ENCODE measurements around the gene RAB6B.

Gene RAB6B

GRCh38 chr3:133855772-133856171, 39.9 kb downstream of the RAB6B start:
- ATAC-seq, result no peak
- no peak for TF ChIP-seq OSR1 (CRISPR knock-in tag; IDR thresholded peaks at IDR 0.05)
- no peak for TF ChIP-seq ZNF70 (CRISPR knock-in tag; IDR thresholded peaks at IDR 0.05)
- TF ChIP-seq TOX (CRISPR knock-in tag; IDR thresholded peaks at IDR 0.05; ENCODE audit: borderline replicate concordance), result no peak
- TF ChIP-seq ISL1 (CRISPR knock-in tag; IDR thresholded peaks at IDR 0.05), result no peak
- no peak for TF ChIP-seq ESRRG (CRISPR knock-in tag; IDR thresholded peaks at IDR 0.05)
- TF ChIP-seq RARB (CRISPR knock-in tag; IDR thresholded peaks at IDR 0.05), result no peak
- TF ChIP-seq, protein P1, sequence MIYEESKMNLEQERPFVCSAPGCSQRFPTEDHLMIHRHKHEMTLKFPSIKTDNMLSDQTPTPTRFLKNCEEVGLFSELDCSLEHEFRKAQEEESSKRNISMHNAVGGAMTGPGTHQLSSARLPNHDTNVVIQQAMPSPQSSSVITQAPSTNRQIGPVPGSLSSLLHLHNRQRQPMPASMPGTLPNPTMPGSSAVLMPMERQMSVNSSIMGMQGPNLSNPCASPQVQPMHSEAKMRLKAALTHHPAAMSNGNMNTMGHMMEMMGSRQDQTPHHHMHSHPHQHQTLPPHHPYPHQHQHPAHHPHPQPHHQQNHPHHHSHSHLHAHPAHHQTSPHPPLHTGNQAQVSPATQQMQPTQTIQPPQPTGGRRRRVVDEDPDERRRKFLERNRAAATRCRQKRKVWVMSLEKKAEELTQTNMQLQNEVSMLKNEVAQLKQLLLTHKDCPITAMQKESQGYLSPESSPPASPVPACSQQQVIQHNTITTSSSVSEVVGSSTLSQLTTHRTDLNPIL (CRISPR knock-in tag; IDR thresholded peaks at IDR 0.05; ENCODE audit: low read depth), result no peak
- TF ChIP-seq TCF4 (CRISPR knock-in tag; IDR thresholded peaks at IDR 0.05; ENCODE audit: borderline replicate concordance), result no peak
- TF ChIP-seq, protein P2, sequence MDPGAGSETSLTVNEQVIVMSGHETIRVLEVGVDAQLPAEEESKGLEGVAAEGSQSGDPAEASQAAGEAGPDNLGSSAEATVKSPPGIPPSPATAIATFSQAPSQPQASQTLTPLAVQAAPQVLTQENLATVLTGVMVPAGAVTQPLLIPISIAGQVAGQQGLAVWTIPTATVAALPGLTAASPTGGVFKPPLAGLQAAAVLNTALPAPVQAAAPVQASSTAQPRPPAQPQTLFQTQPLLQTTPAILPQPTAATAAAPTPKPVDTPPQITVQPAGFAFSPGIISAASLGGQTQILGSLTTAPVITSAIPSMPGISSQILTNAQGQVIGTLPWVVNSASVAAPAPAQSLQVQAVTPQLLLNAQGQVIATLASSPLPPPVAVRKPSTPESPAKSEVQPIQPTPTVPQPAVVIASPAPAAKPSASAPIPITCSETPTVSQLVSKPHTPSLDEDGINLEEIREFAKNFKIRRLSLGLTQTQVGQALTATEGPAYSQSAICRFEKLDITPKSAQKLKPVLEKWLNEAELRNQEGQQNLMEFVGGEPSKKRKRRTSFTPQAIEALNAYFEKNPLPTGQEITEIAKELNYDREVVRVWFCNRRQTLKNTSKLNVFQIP (CRISPR knock-in tag; IDR thresholded peaks at IDR 0.05; ENCODE audit: borderline replicate concordance, low read depth), result no peak
- TF ChIP-seq TSHZ2 (CRISPR knock-in tag; IDR thresholded peaks at IDR 0.05), result no peak
- no peak for TF ChIP-seq PPARA (CRISPR knock-in tag; IDR thresholded peaks at IDR 0.05; ENCODE audit: borderline replicate concordance)
- TF ChIP-seq ZFP30 (CRISPR knock-in tag; IDR thresholded peaks at IDR 0.05), result no peak
- TF ChIP-seq, protein P3, sequence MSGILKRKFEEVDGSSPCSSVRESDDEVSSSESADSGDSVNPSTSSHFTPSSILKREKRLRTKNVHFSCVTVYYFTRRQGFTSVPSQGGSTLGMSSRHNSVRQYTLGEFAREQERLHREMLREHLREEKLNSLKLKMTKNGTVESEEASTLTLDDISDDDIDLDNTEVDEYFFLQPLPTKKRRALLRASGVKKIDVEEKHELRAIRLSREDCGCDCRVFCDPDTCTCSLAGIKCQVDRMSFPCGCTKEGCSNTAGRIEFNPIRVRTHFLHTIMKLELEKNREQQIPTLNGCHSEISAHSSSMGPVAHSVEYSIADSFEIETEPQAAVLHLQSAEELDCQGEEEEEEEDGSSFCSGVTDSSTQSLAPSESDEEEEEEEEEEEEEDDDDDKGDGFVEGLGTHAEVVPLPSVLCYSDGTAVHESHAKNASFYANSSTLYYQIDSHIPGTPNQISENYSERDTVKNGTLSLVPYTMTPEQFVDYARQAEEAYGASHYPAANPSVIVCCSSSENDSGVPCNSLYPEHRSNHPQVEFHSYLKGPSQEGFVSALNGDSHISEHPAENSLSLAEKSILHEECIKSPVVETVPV (CRISPR knock-in tag; IDR thresholded peaks at IDR 0.05), result no peak
- TF ChIP-seq PATZ1 (CRISPR knock-in tag; IDR thresholded peaks at IDR 0.05; ENCODE audit: borderline replicate concordance), result no peak
- TF ChIP-seq GLIS3 (CRISPR knock-in tag; IDR thresholded peaks at IDR 0.05), result no peak
- TF ChIP-seq ZNF565 (CRISPR knock-in tag; conservative IDR thresholded peaks at IDR 0.05; ENCODE audit: low read depth), result no peak
- TF ChIP-seq ZC3H10 (CRISPR knock-in tag; IDR thresholded peaks at IDR 0.05), result no peak
- TF ChIP-seq SNAI2 (CRISPR knock-in tag; IDR thresholded peaks at IDR 0.05), result no peak

DNA sequence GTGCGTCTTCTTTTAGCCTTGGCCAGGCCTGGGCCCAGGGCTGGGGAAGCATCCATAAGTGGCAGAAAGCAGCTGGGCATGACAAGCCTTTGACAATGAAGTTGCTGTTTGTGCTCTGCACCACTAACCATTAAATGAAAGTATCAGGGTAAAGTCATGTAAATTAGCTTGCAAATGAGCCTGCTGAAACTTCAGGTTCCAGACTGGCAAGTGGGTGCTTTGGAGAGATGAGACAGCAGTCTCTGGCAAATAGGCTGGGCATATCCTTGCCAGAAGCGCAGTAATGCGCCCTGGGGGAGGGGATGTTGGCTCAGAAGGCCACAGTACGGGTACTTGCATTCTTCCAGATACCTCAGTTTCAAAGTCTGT, 40.7 kb downstream of the RAB6B start:
- ATAC-seq, result no peak
- TF ChIP-seq ZFP3 (CRISPR knock-in tag; IDR thresholded peaks at IDR 0.05), result no peak
- TF ChIP-seq TOX (CRISPR knock-in tag; IDR thresholded peaks at IDR 0.05; ENCODE audit: borderline replicate concordance), result no peak
- TF ChIP-seq ZFP30 (CRISPR knock-in tag; IDR thresholded peaks at IDR 0.05), result no peak

DNA sequence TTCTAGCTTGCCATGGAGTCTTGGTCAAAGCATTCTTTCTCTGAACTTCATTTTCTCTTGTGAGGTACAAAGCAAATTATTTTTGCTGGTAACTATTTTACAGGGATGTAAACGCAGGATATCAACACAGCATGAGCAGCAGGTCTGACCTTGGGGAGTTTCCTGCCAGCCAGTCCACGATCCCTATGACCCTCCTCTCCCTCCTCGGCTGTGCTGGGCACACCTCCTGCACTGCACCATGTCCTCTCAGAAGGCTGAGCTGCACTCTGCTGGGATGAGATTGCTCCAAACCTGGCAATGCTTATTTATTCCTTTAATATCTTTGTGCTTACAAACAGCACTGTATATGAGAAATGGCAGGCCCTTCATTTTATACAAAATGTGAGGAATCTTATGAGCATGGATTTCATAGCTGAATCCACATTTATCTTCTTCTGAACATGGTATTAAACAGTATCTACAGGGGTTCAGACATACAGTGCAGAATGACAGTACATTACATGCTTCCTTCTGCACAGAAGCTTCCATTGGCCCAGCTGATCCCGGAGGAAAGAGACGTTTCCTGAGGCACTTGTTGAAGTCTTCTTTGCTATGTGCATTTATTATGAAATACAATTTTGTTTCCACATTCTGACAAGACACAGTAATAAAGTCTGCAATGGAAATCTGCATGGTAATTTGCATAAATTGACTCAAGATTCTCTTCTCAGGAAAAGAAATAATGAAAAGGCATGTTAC, 41.2 kb downstream of the RAB6B start:
- no peak for ATAC-seq
- TF ChIP-seq GLIS3 (CRISPR knock-in tag; IDR thresholded peaks at IDR 0.05) (no peak), ZFP30 (CRISPR knock-in tag; IDR thresholded peaks at IDR 0.05) (no peak)

- ATAC-seq, result no peak
- no peak for TF ChIP-seq PPARA (CRISPR knock-in tag; IDR thresholded peaks at IDR 0.05; ENCODE audit: borderline replicate concordance)
- TF ChIP-seq BACH2 (CRISPR knock-in tag; IDR thresholded peaks at IDR 0.05; ENCODE audit: borderline replicate concordance), result no peak
- TF ChIP-seq ARNTL (CRISPR knock-in tag; IDR thresholded peaks at IDR 0.05; ENCODE audit: borderline replicate concordance, low read depth), result no peak
- TF ChIP-seq ISL1 (CRISPR knock-in tag; IDR thresholded peaks at IDR 0.05), result no peak
- no peak for TF ChIP-seq TCF4 (CRISPR knock-in tag; IDR thresholded peaks at IDR 0.05; ENCODE audit: borderline replicate concordance)
- no peak for TF ChIP-seq OSR1 (CRISPR knock-in tag; IDR thresholded peaks at IDR 0.05)
- no peak for TF ChIP-seq TSHZ2 (CRISPR knock-in tag; IDR thresholded peaks at IDR 0.05)
- TF ChIP-seq ZNF565 (CRISPR knock-in tag; conservative IDR thresholded peaks at IDR 0.05; ENCODE audit: low read depth), result no peak
- TF ChIP-seq, protein P2 (CRISPR knock-in tag; IDR thresholded peaks at IDR 0.05; ENCODE audit: borderline replicate concordance, low read depth), result no peak
Measured at GRCh38 chr3:133853925-133854227, 41.8 kb downstream of the RAB6B start.

Measured in SK-N-SH treated with all-trans-retinoic acid at 6 μM for 48 hours (cell line).